ENCODE data around the gene NGRN.

NGRN gene

GRCh38 chr15:90315278-90315982 lies 50.0 kb downstream of the NGRN start:
- Histone ChIP-seq H3K9me3 (ENCODE audit: control insufficient read depth, low read length) (no peaks in the 10 kb centered on the region), H3K27me3 (ENCODE audit: control insufficient read depth, insufficient read depth, low read length) (no peaks in the 10 kb centered on the region), H3K4me3 (ENCODE audit: low read length) (no peak overlapping the region), H3K4me1 (ENCODE audit: control insufficient read depth, insufficient read depth, low read length) (peaks cover 24% of the 10 kb centered on the region), H3K36me3 (ENCODE audit: control insufficient read depth, insufficient read depth, low read length) (no peaks in the 10 kb centered on the region), H3K9ac (ENCODE audit: low read length) (no peak overlapping the region)

- H3K27me3 ChIP-seq (ENCODE audit: control insufficient read depth, insufficient read depth, low read length), result no peaks in the 10 kb centered on the region
- no peaks in the 10 kb centered on the region for H3K36me3 ChIP-seq (ENCODE audit: control insufficient read depth, insufficient read depth, low read length)
- no peak overlapping the region for H3K9ac ChIP-seq (ENCODE audit: low read length)
- H3K4me3 ChIP-seq (ENCODE audit: low read length), result no peak overlapping the region
- no peaks in the 10 kb centered on the region for H3K9me3 ChIP-seq (ENCODE audit: control insufficient read depth, low read length)
- H3K4me1 ChIP-seq (ENCODE audit: control insufficient read depth, insufficient read depth, low read length), result peaks cover 27% of the 10 kb centered on the region
These were observed 50.7 kb downstream of the NGRN start for GRCh38 chr15:90316139-90316538.

GRCh38 chr15:90318591-90318990 lies 53.1 kb downstream of the NGRN start:
- no peak overlapping the region for H3K9ac ChIP-seq (ENCODE audit: low read length)
- no peaks in the 10 kb centered on the region for H3K36me3 ChIP-seq (ENCODE audit: control insufficient read depth, insufficient read depth, low read length)
- H3K4me3 ChIP-seq (ENCODE audit: low read length), result no peak overlapping the region
- no peaks in the 10 kb centered on the region for H3K9me3 ChIP-seq (ENCODE audit: control insufficient read depth, low read length)
- no peaks in the 10 kb centered on the region for H3K27me3 ChIP-seq (ENCODE audit: control insufficient read depth, insufficient read depth, low read length)
- H3K4me1 ChIP-seq (ENCODE audit: control insufficient read depth, insufficient read depth, low read length), result peaks cover 34% of the 10 kb centered on the region

DNA sequence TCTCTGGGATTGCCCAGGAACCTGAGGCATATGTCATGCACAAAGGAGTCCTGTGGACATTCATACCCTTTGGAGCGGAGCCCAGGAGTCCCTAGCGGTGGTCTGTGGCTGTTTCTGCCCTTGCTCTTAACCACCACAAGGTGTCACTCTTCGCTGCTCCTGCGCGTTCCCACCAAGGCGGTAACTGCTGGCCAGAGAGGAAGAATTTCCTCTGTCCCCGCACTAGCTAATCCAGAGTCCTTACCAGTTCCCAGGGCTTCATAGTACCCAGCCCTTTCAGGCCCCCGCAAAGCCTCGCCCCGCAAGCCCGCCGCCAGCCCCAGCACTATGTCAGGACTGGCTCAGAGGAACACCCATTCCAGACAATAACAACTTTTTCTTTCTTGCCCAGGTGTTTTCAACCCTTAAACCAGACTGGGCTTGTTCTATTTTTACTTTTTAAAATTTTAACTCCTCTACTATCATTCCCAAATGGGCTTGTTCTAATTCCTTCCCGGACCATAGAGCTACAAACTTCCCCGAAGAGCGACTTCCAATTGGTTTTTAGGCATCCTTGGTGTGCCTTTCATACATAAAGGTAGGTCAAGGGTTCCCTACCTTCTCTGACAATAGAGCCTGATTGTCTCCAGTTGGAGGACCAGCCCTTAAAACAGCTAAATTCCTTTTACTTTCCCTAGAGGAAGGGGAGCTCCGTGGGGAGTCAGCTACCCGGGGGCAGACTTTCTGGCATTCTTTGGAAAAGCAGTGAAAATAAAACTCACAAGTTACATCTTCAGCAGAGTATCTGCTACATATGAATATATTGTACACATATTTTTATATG lies 54.8 kb downstream of the NGRN start:
- Histone ChIP-seq H3K27me3 (ENCODE audit: control insufficient read depth, insufficient read depth, low read length) (no peaks in the 10 kb centered on the region), H3K4me1 (ENCODE audit: control insufficient read depth, insufficient read depth, low read length) (peaks cover 31% of the 10 kb centered on the region), H3K4me3 (ENCODE audit: low read length) (no peak overlapping the region), H3K9ac (ENCODE audit: low read length) (peak overlapping the region; percentile 61), H3K36me3 (ENCODE audit: control insufficient read depth, insufficient read depth, low read length) (no peaks in the 10 kb centered on the region), H3K9me3 (ENCODE audit: control insufficient read depth, low read length) (no peaks in the 10 kb centered on the region)

- Histone ChIP-seq H3K4me1 (ENCODE audit: control insufficient read depth, insufficient read depth, low read length) (peaks cover 25% of the 10 kb centered on the region), H3K9me3 (ENCODE audit: control insufficient read depth, low read length) (no peaks in the 10 kb centered on the region), H3K4me3 (ENCODE audit: low read length) (no peak overlapping the region), H3K27me3 (ENCODE audit: control insufficient read depth, insufficient read depth, low read length) (no peaks in the 10 kb centered on the region), H3K36me3 (ENCODE audit: control insufficient read depth, insufficient read depth, low read length) (no peaks in the 10 kb centered on the region), H3K9ac (ENCODE audit: low read length) (no peak overlapping the region)
These were observed 55.4 kb downstream of the NGRN start for GRCh38 chr15:90320885-90321278.
